Measurements from ENCODE around the gene FOXP3. TPM values are rescaled to one million over a fixed set of nuclear protein-coding genes. Genes with fewer than 3 reads are reported as not detected.
"Not testable (repeated sequence)": the region's sequence is repeated elsewhere in the genome, so short reads cannot be mapped to it uniquely, and the experiment has no call there.

Gene FOXP3
- total RNA-seq, 1 donor from 2014 or later = not detected

DNA sequence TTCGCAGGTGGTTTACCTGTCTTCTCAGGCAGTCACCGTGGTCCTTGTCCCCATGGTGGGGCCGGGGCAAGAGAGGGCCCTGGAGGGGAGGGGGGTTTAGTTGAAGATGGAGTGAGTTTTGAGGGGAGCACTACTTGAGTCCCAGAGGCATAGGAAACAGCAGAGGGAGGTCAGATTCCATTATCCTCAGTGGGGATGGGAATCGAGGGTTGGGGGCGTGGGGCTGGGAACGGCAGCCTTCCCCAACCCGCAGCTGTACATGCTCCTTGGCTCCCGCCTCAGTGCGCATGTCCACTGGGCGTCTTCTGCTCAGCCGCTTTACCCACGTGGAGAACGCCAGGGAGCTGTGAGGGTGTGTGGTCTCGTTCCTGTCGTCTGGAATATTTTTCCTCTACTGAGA lies 38.8 kb upstream of the FOXP3 start, which contains the start of gene GAGE10:
Gene GAGE10, plus strand, starts transcription at position 301 of the 400 bp plus-strand sequence. CDS start 1,214 bp downstream, outside the sequence.
- no peaks in the 10 kb centered on the region for H3K4me1 ChIP-seq
- no peaks in the 10 kb centered on the region for H3K27me3 ChIP-seq (ENCODE audit: low read depth)
- TF ChIP-seq, protein P1, sequence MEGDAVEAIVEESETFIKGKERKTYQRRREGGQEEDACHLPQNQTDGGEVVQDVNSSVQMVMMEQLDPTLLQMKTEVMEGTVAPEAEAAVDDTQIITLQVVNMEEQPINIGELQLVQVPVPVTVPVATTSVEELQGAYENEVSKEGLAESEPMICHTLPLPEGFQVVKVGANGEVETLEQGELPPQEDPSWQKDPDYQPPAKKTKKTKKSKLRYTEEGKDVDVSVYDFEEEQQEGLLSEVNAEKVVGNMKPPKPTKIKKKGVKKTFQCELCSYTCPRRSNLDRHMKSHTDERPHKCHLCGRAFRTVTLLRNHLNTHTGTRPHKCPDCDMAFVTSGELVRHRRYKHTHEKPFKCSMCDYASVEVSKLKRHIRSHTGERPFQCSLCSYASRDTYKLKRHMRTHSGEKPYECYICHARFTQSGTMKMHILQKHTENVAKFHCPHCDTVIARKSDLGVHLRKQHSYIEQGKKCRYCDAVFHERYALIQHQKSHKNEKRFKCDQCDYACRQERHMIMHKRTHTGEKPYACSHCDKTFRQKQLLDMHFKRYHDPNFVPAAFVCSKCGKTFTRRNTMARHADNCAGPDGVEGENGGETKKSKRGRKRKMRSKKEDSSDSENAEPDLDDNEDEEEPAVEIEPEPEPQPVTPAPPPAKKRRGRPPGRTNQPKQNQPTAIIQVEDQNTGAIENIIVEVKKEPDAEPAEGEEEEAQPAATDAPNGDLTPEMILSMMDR (IDR thresholded peaks at IDR 0.05) = no peak
- DNase-seq (no peak), ATAC-seq (no peak)
- no peaks in the 10 kb centered on the region for H3K9me3 ChIP-seq
- intact Hi-C loops (cut with DNase I) = no loop called here
- H3K27ac ChIP-seq = no peak within 1 kb of the TSS
- no peak within 1 kb of the TSS for H3K4me3 ChIP-seq
- no peaks in the 10 kb centered on the region for H3K36me3 ChIP-seq

DNA sequence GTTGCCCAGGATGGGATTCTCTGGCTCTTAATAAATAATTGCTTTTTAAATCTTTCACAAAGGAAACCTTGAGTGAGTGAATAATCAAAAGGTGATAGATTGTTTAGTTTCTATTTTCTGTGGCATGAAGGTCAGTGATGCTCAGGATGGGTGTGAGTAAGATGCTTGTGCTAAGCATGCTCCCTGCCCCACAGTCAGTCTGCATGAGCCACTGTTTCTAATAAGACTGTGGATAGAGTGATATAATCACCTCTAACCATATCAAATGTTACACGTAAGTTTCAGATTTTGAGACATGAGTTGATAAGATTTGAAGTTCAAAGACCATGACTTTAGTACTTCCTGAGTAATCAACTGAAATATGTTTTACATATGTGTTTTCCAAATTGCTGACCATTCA lies 36.2 kb upstream of the FOXP3 start:
- H3K36me3 ChIP-seq = no peaks in the 10 kb centered on the region
- no peaks in the 10 kb centered on the region for H3K9me3 ChIP-seq
- no peak for ATAC-seq
- H3K27ac ChIP-seq = no peak overlapping the region
- no peaks in the 10 kb centered on the region for H3K4me1 ChIP-seq
- H3K27me3 ChIP-seq (ENCODE audit: low read depth) = no peaks in the 10 kb centered on the region
- intact Hi-C loops (cut with DNase I) = no loop called here
- H3K4me3 ChIP-seq = no peak overlapping the region
- no peak for DNase-seq
- TF ChIP-seq, protein P1 (IDR thresholded peaks at IDR 0.05) = no peak

GRCh38 chrX:49299293-49299692 lies 34.8 kb upstream of the FOXP3 start:
- H3K27me3 ChIP-seq (ENCODE audit: low read depth); H3K27ac ChIP-seq; H3K4me3 ChIP-seq; DNase-seq; ATAC-seq; intact Hi-C loops (cut with DNase I); H3K36me3 ChIP-seq; H3K4me1 ChIP-seq; H3K9me3 ChIP-seq: not testable (repeated sequence)

DNA sequence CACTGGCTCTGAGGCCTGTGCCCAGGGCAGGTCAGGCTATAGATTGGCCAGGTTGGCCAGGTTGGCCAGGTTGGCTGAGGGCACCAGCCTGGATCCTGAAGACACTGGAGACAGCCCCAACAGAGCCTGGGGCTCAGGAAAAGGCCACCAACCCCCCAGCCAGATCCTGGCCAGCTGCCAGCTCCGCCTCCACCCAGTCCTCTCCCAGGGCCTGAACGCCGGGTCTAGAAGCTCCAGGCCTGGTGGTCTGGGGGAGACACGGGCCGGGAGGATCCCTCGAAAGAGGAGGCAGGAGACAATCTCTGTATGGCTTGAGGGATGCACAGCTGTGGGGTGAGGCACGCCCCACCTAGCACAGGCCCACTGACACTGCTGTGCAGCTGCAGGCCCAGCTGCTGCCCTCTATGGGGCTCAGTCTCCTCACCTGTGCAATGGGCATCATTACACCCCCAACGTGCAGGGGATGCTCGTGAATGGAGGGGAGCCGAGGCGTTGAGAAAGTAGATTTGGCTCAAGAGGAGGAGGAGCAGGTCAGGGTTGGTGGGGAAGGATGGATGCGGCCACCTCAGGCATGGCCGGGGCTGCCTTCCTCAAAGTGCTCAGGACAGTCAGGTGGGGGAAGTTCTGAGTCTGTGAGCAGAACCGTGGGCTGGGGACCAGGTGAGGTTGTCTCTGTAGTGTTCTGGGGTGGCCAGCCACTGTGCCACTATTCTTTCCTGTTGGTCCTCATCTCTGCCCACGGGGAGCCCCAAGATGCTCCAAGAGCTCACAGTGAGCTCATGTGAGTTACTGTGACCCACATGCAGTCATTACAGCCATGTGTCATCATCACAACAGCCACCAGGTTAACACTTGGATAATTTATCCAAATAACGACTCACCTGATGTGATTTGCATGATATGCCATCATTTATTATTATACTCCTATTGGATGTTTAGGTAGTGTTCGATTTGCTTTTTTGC lies 28.2 kb upstream of the FOXP3 start:
- no peaks in the 10 kb centered on the region for H3K9me3 ChIP-seq
- no peaks in the 10 kb centered on the region for H3K4me1 ChIP-seq
- no peak overlapping the region for H3K27ac ChIP-seq
- no peak overlapping the region for H3K4me3 ChIP-seq
- peak in 1 of 2 donors; percentile 23 for ATAC-seq
- TF ChIP-seq, protein P1 (IDR thresholded peaks at IDR 0.05) = no peak
- no peak for DNase-seq
- H3K36me3 ChIP-seq = no peaks in the 10 kb centered on the region
- H3K27me3 ChIP-seq (ENCODE audit: low read depth) = no peaks in the 10 kb centered on the region
- intact Hi-C loops (cut with DNase I) = no loop called here

GRCh38 chrX:49291615-49292337 lies 27.3 kb upstream of the FOXP3 start:
- Histone ChIP-seq H3K27me3 (ENCODE audit: low read depth) (no peaks in the 10 kb centered on the region), H3K36me3 (no peaks in the 10 kb centered on the region), H3K9me3 (no peaks in the 10 kb centered on the region), H3K4me3 (no peak overlapping the region), H3K4me1 (no peaks in the 10 kb centered on the region), H3K27ac (no peak overlapping the region)
- ATAC-seq (peak; percentile 84 to 87), DNase-seq (peak; percentile 61)
- TF ChIP-seq, protein P1 (IDR thresholded peaks at IDR 0.05) = peak; percentile 71
- intact Hi-C loops (cut with DNase I) = no loop called here

Measured in lower lobe of right lung (tissue), 2 donors.